Stimulated activated memory B cell treated with anti-CD40 and anti-IgM and Interleukin-4, amounts not matched to agents 10 μg/mL and 1 μg/mL and 100 μg/mL, for 72 hours (primary cell): ENCODE results near the gene LMX1B.

Experiments used
- ATAC-seq: fragments of 150-1000 bp; cut with Tn5 transposase; 2 replicates; pipeline ENCODE4 v1.10.0; 2021
- H3K27ac Mint-ChIP-seq: one replicate; pipeline ENCODE4 v1.8.0; 2022; ENCODE audit warnings: mild to moderate bottlenecking, mixed read lengths
- H3K27me3 Mint-ChIP-seq: one replicate; pipeline ENCODE4 v1.8.0; 2022; ENCODE audit warnings: mixed read lengths
- H3K36me3 Mint-ChIP-seq: one replicate; pipeline ENCODE4 v1.8.0; 2022; ENCODE audit warnings: mixed read lengths
- H3K4me1 Mint-ChIP-seq: one replicate; pipeline ENCODE4 v1.8.0; 2022; ENCODE audit warnings: mixed read lengths
- H3K4me3 Mint-ChIP-seq: one replicate; pipeline ENCODE4 v1.8.0; 2022; ENCODE audit warnings: mild to moderate bottlenecking, moderate library complexity, mixed read lengths
- H3K9me3 Mint-ChIP-seq: one replicate; pipeline ENCODE4 v1.8.0; 2022; ENCODE audit warnings: mixed read lengths

The LMX1B gene

GRCh38 chr9:126667190-126668055, 53.7 kb downstream of the LMX1B start:
- no peak overlapping the region for H3K27ac Mint-ChIP-seq
- peaks cover 43% of the 10 kb centered on the region for H3K27me3 Mint-ChIP-seq
- no peaks in the 10 kb centered on the region for H3K36me3 Mint-ChIP-seq
- peak; percentile 62 for ATAC-seq
- H3K4me3 Mint-ChIP-seq = peak overlapping the region; percentile 40
- H3K4me1 Mint-ChIP-seq = peaks cover 29% of the 10 kb centered on the region
- H3K9me3 Mint-ChIP-seq = no peaks in the 10 kb centered on the region

- peaks cover 48% of the 10 kb centered on the region for H3K27me3 Mint-ChIP-seq
- H3K4me1 Mint-ChIP-seq = peaks cover 29% of the 10 kb centered on the region
- no peak overlapping the region for H3K4me3 Mint-ChIP-seq
- no peaks in the 10 kb centered on the region for H3K9me3 Mint-ChIP-seq
- no peaks in the 10 kb centered on the region for H3K36me3 Mint-ChIP-seq
- no peak overlapping the region for H3K27ac Mint-ChIP-seq
- no peak for ATAC-seq
Measured at GRCh38 chr9:126668058-126668457, 54.3 kb downstream of the LMX1B start.

GRCh38 chr9:126669108-126669507, 55.4 kb downstream of the LMX1B start:
- no peak for ATAC-seq
- Mint-ChIP-seq H3K27ac (no peak overlapping the region), H3K9me3 (no peaks in the 10 kb centered on the region), H3K27me3 (peaks cover 53% of the 10 kb centered on the region), H3K4me1 (peaks cover 24% of the 10 kb centered on the region), H3K36me3 (no peaks in the 10 kb centered on the region), H3K4me3 (no peak overlapping the region)

- H3K4me3 Mint-ChIP-seq = no peak overlapping the region
- peaks cover 54% of the 10 kb centered on the region for H3K27me3 Mint-ChIP-seq
- H3K27ac Mint-ChIP-seq = no peak overlapping the region
- no peak for ATAC-seq
- H3K36me3 Mint-ChIP-seq = no peaks in the 10 kb centered on the region
- peaks cover 16% of the 10 kb centered on the region for H3K4me1 Mint-ChIP-seq
- H3K9me3 Mint-ChIP-seq = no peaks in the 10 kb centered on the region
Measured at GRCh38 chr9:126670270-126670669, 56.5 kb downstream of the LMX1B start.

- ATAC-seq = no peak
- H3K4me1 Mint-ChIP-seq = peaks cover 11% of the 10 kb centered on the region
- H3K27me3 Mint-ChIP-seq = peaks cover 52% of the 10 kb centered on the region
- H3K4me3 Mint-ChIP-seq = no peak overlapping the region
- H3K27ac Mint-ChIP-seq = no peak overlapping the region
- no peaks in the 10 kb centered on the region for H3K9me3 Mint-ChIP-seq
- H3K36me3 Mint-ChIP-seq = no peaks in the 10 kb centered on the region
Measured at GRCh38 chr9:126671381-126671831, 57.7 kb downstream of the LMX1B start.

- Mint-ChIP-seq H3K4me3 (no peak overlapping the region), H3K27me3 (peaks cover 53% of the 10 kb centered on the region), H3K36me3 (no peaks in the 10 kb centered on the region), H3K27ac (no peak overlapping the region), H3K9me3 (no peaks in the 10 kb centered on the region), H3K4me1 (peaks cover 8% of the 10 kb centered on the region)
- ATAC-seq = no peak
Measured at GRCh38 chr9:126671983-126672382, 58.3 kb downstream of the LMX1B start.

GRCh38 chr9:126672634-126673284, 59.0 kb downstream of the LMX1B start:
- Mint-ChIP-seq H3K27me3 (peaks cover 61% of the 10 kb centered on the region), H3K4me1 (peaks cover 13% of the 10 kb centered on the region)
- ATAC-seq = no peak

GRCh38 chr9:126673689-126674364, 60.1 kb downstream of the LMX1B start:
- Mint-ChIP-seq H3K4me3 (no peak overlapping the region), H3K9me3 (no peaks in the 10 kb centered on the region), H3K27me3 (peaks cover 67% of the 10 kb centered on the region), H3K27ac (no peak overlapping the region), H3K36me3 (no peaks in the 10 kb centered on the region), H3K4me1 (peaks cover 13% of the 10 kb centered on the region)
- ATAC-seq = no peak

More at GRCh38 chr9:126672634-126673284, 59.0 kb downstream of the LMX1B start:
- H3K4me3 Mint-ChIP-seq = no peak overlapping the region
- H3K36me3 Mint-ChIP-seq = no peaks in the 10 kb centered on the region
- no peak overlapping the region for H3K27ac Mint-ChIP-seq
- H3K9me3 Mint-ChIP-seq = no peaks in the 10 kb centered on the region

GRCh38 chr9:126674365-126675146, 60.8 kb downstream of the LMX1B start:
- Mint-ChIP-seq H3K36me3 (no peaks in the 10 kb centered on the region), H3K27me3 (peaks cover 74% of the 10 kb centered on the region), H3K4me1 (peaks cover 13% of the 10 kb centered on the region), H3K4me3 (no peak overlapping the region), H3K9me3 (no peaks in the 10 kb centered on the region), H3K27ac (no peak overlapping the region)
- ATAC-seq = no peak

GRCh38 chr9:126675147-126675467, 61.4 kb downstream of the LMX1B start:
- H3K27me3 Mint-ChIP-seq = peaks cover 80% of the 10 kb centered on the region
- no peaks in the 10 kb centered on the region for H3K36me3 Mint-ChIP-seq
- ATAC-seq = no peak
- peaks cover 13% of the 10 kb centered on the region for H3K4me1 Mint-ChIP-seq
- H3K4me3 Mint-ChIP-seq = no peak overlapping the region
- H3K27ac Mint-ChIP-seq = no peak overlapping the region
- H3K9me3 Mint-ChIP-seq = no peaks in the 10 kb centered on the region

- Mint-ChIP-seq H3K4me3 (no peak overlapping the region), H3K27ac (no peak overlapping the region), H3K9me3 (no peaks in the 10 kb centered on the region), H3K36me3 (no peaks in the 10 kb centered on the region), H3K4me1 (peaks cover 13% of the 10 kb centered on the region), H3K27me3 (peaks cover 90% of the 10 kb centered on the region)
- ATAC-seq = no peak
Measured at GRCh38 chr9:126676102-126676684, 62.5 kb downstream of the LMX1B start.

- H3K4me3 Mint-ChIP-seq = no peak overlapping the region
- no peaks in the 10 kb centered on the region for H3K9me3 Mint-ChIP-seq
- H3K27me3 Mint-ChIP-seq = peaks cover 92% of the 10 kb centered on the region
- no peak for ATAC-seq
- H3K4me1 Mint-ChIP-seq = peaks cover 13% of the 10 kb centered on the region
- no peak overlapping the region for H3K27ac Mint-ChIP-seq
- H3K36me3 Mint-ChIP-seq = no peaks in the 10 kb centered on the region
Measured at GRCh38 chr9:126676685-126677143, 63.0 kb downstream of the LMX1B start.

- no peak overlapping the region for H3K27ac Mint-ChIP-seq
- peaks cover 92% of the 10 kb centered on the region for H3K27me3 Mint-ChIP-seq
- no peaks in the 10 kb centered on the region for H3K36me3 Mint-ChIP-seq
- peaks cover 13% of the 10 kb centered on the region for H3K4me1 Mint-ChIP-seq
- H3K4me3 Mint-ChIP-seq = no peak overlapping the region
- no peak for ATAC-seq
- no peaks in the 10 kb centered on the region for H3K9me3 Mint-ChIP-seq
Measured at GRCh38 chr9:126677188-126678084, 63.7 kb downstream of the LMX1B start.

- Mint-ChIP-seq H3K4me3 (no peak overlapping the region), H3K9me3 (no peaks in the 10 kb centered on the region), H3K4me1 (peaks cover 13% of the 10 kb centered on the region), H3K27ac (no peak overlapping the region), H3K36me3 (no peaks in the 10 kb centered on the region), H3K27me3 (peaks cover 90% of the 10 kb centered on the region)
- no peak for ATAC-seq
Measured at GRCh38 chr9:126678989-126679388, 65.3 kb downstream of the LMX1B start.
